ENCODE data around the gene SNX5. TPM values are rescaled to one million over a fixed set of nuclear protein-coding genes. Genes with fewer than 3 reads are reported as not detected.

The SNX5 gene
- total and polyA plus RNA-seq, 2 of the 13 experiments (the other 11 are each of a cell fraction or from before 2014, with no cell fraction given), result 664 to 1,040 TPM

DNA sequence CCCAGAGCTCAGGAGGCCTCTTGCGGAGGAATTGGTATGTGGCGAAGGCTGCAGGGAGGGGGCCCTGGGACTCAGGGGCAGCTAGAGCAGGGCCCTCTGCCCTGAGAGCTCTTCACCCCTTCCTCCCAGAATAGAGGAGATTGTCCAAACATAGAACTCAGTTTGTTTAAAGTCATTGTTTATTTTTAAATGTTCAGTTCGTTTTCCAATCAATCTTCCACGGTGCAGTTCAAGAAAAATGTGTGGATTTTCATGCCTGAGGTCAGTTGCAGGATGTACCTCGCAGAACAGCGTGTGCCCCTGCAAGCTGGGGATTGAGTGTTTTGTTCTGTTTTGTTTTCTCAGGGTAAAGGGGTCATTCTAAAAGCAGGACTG is 37.4 kb upstream of the SNX5 start (continued):
- no peak for TF ChIP-seq ZFYVE20 (CRISPR knock-in tag; IDR thresholded peaks at IDR 0.05; ENCODE audit: borderline replicate concordance, low read depth)
- no peak for TF ChIP-seq SOX6 (IDR thresholded peaks at IDR 0.05)
- peak; percentile 23; the same call in 1 of the 2 replicates for TF ChIP-seq SOX6 (CRISPR knock-in tag; IDR thresholded peaks at IDR 0.05)
- no peak for TF ChIP-seq CREM (IDR thresholded peaks at IDR 0.05)
- TF ChIP-seq CREM (CRISPR knock-in tag; IDR thresholded peaks at IDR 0.05), result no peak
- TF ChIP-seq, protein P1, sequence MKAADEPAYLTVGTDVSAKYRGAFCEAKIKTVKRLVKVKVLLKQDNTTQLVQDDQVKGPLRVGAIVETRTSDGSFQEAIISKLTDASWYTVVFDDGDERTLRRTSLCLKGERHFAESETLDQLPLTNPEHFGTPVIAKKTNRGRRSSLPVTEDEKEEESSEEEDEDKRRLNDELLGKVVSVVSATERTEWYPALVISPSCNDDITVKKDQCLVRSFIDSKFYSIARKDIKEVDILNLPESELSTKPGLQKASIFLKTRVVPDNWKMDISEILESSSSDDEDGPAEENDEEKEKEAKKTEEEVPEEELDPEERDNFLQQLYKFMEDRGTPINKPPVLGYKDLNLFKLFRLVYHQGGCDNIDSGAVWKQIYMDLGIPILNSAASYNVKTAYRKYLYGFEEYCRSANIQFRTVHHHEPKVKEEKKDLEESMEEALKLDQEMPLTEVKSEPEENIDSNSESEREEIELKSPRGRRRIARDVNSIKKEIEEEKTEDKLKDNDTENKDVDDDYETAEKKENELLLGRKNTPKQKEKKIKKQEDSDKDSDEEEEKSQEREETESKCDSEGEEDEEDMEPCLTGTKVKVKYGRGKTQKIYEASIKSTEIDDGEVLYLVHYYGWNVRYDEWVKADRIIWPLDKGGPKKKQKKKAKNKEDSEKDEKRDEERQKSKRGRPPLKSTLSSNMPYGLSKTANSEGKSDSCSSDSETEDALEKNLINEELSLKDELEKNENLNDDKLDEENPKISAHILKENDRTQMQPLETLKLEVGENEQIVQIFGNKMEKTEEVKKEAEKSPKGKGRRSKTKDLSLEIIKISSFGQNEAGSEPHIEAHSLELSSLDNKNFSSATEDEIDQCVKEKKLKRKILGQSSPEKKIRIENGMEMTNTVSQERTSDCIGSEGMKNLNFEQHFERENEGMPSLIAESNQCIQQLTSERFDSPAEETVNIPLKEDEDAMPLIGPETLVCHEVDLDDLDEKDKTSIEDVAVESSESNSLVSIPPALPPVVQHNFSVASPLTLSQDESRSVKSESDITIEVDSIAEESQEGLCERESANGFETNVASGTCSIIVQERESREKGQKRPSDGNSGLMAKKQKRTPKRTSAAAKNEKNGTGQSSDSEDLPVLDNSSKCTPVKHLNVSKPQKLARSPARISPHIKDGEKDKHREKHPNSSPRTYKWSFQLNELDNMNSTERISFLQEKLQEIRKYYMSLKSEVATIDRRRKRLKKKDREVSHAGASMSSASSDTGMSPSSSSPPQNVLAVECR (CRISPR knock-in tag; IDR thresholded peaks at IDR 0.05; ENCODE audit: borderline replicate concordance), result peak; percentile 27; the same call in 1 of the 2 replicates
- no peak for TF ChIP-seq SAFB2 (CRISPR knock-in tag; IDR thresholded peaks at IDR 0.05; ENCODE audit: borderline replicate concordance, low read depth)
- TF ChIP-seq SP5 (CRISPR knock-in tag; IDR thresholded peaks at IDR 0.05; ENCODE audit: borderline replicate concordance, low read depth), result no peak
- no peak for TF ChIP-seq FLYWCH1 (CRISPR knock-in tag; IDR thresholded peaks at IDR 0.05)
- TF ChIP-seq KAT7 (CRISPR knock-in tag; IDR thresholded peaks at IDR 0.05; ENCODE audit: borderline replicate concordance), result no peak
- TF ChIP-seq, protein P2, sequence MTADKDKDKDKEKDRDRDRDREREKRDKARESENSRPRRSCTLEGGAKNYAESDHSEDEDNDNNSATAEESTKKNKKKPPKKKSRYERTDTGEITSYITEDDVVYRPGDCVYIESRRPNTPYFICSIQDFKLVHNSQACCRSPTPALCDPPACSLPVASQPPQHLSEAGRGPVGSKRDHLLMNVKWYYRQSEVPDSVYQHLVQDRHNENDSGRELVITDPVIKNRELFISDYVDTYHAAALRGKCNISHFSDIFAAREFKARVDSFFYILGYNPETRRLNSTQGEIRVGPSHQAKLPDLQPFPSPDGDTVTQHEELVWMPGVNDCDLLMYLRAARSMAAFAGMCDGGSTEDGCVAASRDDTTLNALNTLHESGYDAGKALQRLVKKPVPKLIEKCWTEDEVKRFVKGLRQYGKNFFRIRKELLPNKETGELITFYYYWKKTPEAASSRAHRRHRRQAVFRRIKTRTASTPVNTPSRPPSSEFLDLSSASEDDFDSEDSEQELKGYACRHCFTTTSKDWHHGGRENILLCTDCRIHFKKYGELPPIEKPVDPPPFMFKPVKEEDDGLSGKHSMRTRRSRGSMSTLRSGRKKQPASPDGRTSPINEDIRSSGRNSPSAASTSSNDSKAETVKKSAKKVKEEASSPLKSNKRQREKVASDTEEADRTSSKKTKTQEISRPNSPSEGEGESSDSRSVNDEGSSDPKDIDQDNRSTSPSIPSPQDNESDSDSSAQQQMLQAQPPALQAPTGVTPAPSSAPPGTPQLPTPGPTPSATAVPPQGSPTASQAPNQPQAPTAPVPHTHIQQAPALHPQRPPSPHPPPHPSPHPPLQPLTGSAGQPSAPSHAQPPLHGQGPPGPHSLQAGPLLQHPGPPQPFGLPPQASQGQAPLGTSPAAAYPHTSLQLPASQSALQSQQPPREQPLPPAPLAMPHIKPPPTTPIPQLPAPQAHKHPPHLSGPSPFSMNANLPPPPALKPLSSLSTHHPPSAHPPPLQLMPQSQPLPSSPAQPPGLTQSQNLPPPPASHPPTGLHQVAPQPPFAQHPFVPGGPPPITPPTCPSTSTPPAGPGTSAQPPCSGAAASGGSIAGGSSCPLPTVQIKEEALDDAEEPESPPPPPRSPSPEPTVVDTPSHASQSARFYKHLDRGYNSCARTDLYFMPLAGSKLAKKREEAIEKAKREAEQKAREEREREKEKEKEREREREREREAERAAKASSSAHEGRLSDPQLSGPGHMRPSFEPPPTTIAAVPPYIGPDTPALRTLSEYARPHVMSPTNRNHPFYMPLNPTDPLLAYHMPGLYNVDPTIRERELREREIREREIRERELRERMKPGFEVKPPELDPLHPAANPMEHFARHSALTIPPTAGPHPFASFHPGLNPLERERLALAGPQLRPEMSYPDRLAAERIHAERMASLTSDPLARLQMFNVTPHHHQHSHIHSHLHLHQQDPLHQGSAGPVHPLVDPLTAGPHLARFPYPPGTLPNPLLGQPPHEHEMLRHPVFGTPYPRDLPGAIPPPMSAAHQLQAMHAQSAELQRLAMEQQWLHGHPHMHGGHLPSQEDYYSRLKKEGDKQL (CRISPR knock-in tag; IDR thresholded peaks at IDR 0.05; ENCODE audit: low read depth), result no peak
- TF ChIP-seq FOXM1 (CRISPR knock-in tag; IDR thresholded peaks at IDR 0.05), result 0 out of 2 replicates have a peak, but pooled peaks have one; percentile 57
- TF ChIP-seq, protein P3, sequence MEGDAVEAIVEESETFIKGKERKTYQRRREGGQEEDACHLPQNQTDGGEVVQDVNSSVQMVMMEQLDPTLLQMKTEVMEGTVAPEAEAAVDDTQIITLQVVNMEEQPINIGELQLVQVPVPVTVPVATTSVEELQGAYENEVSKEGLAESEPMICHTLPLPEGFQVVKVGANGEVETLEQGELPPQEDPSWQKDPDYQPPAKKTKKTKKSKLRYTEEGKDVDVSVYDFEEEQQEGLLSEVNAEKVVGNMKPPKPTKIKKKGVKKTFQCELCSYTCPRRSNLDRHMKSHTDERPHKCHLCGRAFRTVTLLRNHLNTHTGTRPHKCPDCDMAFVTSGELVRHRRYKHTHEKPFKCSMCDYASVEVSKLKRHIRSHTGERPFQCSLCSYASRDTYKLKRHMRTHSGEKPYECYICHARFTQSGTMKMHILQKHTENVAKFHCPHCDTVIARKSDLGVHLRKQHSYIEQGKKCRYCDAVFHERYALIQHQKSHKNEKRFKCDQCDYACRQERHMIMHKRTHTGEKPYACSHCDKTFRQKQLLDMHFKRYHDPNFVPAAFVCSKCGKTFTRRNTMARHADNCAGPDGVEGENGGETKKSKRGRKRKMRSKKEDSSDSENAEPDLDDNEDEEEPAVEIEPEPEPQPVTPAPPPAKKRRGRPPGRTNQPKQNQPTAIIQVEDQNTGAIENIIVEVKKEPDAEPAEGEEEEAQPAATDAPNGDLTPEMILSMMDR (CRISPR knock-in tag; IDR thresholded peaks at IDR 0.05), result peak; percentile 13; the same call in 1 of the 2 replicates
- no peak for TF ChIP-seq CBX5 (CRISPR knock-in tag; IDR thresholded peaks at IDR 0.05; ENCODE audit: borderline replicate concordance)
- TF ChIP-seq SMAD1 (CRISPR knock-in tag; IDR thresholded peaks at IDR 0.05; ENCODE audit: borderline replicate concordance, low read depth), result no peak
- no peak for TF ChIP-seq TBX2 (CRISPR knock-in tag; IDR thresholded peaks at IDR 0.05; ENCODE audit: borderline replicate concordance)
- no peak for TF ChIP-seq AKAP8 (CRISPR knock-in tag; IDR thresholded peaks at IDR 0.05)
- peak; percentile 46; the same call in 1 of the 2 replicates for TF ChIP-seq SALL1 (CRISPR knock-in tag; IDR thresholded peaks at IDR 0.05)
- TF ChIP-seq, protein P4, sequence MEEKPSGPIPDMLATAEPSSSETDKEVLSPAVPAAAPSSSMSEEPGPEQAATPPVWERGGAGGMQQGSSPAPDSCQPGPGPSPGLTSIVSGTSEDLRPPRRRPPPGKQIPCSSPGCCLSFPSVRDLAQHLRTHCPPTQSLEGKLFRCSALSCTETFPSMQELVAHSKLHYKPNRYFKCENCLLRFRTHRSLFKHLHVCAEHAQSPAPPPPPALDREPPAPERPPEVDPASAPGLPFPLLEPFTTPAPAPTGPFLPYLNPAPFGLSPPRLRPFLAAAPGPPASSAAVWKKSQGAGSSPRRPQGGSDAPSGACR (CRISPR knock-in tag; IDR thresholded peaks at IDR 0.05), result no peak
